Tongue (tissue), 2 donors: ENCODE measurements around the gene ELAVL1. TPM values are rescaled to one million over a fixed set of nuclear protein-coding genes. Genes with fewer than 3 reads are reported as not detected.
A peak's percentile ranks its signal among the peaks of the same experiment; 100 is the strongest.

Experiments used
- DNase-seq: peaks from one replicate; pipeline ENCODE4 v3.0.0-alpha.2; 2015
- total RNA-seq: library from RNA; depleted of rRNA; stranded (reverse); fragments of >200 nt; gene quantifications from one replicate; pipeline ENCODE4 v1.2.3, GENCODE V29; 2014

Gene ELAVL1
- total RNA-seq, 1 donor from 2014 or later: 60.1 TPM

DNA sequence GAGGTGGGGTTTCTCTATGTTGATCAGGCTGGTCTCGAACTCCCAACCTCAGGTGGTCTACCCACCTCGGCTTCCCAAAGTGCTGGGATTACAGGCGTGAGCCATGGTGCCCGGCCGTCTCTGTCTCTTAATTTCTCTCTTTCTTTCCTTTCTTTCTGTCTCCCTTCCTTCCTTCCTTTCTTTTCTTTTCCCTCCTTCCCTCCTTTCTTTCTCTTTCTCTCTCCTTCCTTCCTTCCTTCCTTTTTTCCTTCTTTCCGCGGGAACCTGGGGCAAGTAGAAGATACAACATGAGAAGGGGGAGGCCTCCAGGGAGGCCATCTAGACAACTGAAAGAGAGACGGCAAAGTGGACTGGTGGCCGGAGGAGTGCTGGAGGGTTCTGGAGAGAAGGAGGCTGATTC, 15.2 kb upstream of the ELAVL1 start:
- no peak for DNase-seq

DNA sequence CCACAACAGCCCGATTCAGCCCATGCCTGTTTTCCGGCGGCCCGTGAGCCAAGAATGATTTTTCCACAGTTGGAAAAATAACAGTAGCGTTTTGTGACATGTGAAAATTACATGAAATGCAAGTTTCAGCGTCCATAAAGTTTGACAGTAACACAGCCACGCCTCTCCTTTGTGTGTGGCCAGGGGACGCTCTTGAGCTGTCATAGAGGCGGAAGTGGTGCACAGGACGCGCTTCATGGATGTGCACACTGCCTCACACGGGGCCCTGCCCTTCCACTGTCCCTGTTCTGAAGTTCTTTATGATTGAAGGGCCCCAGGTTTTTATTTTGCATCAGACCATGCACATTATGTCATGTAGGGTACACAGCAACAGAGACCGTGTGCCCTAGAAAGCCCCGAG, 12.4 kb upstream of the ELAVL1 start:
- DNase-seq: no peak

DNA sequence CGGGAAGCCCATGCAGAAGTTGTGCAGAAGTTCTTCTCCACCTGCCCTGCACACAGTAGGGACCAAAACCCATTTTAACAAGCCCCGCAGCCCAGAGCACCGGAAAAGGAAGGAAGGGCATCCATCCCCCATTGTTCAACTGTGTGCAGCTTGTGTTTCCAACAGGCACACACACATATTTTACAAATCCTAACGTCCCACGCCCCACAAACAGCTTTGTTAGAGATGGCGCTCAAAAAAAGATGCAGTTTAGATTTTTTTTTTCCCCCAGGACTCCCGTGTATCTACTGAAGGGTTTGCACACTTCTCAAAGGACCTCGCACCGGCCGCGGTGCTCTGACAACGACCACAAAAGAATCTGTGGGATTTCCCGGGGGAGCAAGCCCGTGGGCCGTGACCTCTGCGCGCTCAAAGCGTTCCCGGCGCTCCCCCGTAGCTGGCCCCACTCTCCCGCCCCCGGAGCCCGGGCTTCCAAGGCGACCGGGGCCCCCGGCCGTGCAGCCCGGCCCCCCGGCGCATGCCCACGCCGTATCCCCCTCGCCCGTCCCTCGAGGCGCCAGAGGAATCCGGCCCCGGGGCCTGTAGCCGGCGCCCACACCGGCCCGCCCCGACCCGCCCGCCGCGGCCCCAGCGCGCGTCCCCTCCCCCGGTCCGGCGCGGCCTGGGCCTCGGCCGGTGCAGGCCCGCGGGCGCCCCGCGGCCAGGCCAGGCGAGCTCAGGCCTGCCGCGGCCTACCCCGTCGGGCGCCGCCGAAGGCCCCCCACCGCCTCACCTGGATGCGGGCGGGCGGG, 523 bp downstream of the ELAVL1 start:
- DNase-seq: peak; percentile 22

DNA sequence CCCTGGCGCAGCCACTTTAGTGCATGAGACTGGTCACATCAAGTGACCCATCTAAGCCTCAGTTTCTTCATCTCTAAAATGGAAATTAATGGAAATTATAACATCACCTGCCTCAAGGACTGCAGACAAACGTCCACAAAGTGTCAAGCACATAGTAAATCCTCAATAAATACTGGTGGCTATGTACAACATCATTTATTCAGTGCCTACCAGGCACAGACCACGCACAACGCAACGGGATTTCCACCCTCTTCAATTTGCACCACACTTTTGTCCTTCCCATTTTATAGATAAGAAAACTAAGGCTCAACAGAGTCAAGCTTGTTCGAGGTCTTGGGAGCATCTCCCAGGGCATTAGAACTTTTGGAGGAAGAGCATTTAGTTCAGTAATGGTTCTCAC, 1.4 kb downstream of the ELAVL1 start:
- DNase-seq: no peak

DNA sequence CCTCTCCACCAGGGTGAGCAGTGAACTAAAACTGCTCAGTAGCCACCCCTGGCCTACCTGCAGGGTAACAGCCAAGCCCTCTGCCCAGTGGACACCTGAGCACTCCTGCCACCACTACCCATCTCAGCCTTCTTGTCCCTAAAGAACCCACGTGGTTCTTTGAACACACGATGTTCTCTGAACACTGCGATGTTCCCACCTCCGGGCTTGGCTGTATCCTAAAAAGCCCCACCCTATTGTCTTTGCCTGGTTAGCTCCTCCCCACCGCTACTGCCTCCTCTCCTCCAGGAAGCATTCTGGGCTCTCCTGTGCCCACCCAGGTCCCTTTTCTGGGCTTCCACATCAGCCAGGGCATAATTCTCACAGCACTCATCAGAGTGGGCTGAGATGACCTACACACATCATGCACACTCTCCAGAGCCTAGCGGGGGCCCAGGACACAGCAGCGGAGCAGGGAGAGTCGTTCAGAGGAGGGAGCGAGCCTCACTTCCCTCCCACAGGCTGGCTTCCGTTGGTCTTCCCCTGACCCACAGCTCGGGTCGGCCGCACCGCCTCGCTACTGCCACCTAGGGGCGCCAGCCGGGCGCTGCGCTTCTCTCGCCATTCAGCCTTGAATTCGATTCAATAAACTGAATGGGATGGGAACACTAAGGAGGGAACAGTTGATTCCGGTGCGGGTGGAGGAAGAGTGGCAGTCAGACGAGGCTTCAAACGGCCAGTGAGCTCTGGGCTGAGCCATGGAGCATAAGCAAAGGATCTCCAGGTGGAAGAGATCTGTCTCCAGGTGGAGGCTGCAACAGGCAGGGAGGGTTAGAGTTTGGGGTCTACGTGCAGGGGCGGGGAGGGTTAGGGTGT, 3.2 kb downstream of the ELAVL1 start:
- DNase-seq: peak; percentile 81

DNA sequence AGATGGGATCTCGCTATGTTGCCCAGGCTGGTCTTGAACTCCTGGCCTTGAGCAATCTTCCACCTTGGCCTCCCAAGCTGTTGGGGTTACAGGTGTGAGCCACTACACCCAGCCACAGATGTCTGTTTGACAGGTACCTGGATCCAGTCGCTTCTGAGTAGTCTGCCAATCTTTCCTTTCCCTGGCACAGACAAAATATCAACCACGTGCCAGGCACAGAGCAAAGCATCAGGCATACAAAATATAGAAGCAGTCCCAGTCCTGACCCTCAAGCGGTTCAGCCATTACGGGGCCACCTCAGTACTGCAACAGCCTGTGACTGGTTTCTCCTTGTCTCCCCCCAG, 3.8 kb downstream of the ELAVL1 start:
- no peak for DNase-seq

DNA sequence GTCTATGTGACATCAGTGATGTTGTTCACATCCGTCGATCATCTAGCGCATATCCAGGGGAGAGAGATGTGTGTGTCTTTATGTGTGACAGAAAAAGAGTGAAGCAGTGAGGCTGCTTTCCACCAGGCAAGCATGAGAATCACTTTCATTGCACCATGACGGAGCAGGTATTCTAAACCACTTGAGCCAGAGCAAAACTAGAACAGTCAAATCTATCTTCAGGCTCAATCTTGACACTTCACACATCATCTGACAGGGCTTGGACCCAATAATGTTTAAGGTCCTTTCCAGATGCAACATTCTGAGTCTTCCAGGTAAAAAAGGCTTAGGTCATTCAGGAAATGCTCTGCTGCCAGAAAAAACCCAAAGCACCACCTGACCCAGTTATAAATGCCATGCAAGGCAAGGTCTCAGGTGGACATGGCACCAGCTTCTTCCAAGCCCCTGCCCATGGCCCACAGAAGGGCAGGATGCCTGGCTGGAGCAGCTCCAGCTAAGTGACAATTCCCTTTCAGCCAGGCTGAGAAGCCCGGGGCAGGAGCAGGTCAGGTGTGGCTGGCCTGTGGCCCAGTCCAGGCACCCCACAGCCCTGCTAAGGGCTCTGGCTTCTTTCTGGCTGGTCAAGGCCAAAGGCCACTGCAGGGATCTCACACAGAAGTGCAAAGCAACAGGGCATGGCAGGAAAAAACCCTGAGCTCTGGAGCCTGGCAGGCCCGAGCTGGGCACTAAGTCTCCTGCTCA, 5.0 kb downstream of the ELAVL1 start:
- no peak for DNase-seq

DNA sequence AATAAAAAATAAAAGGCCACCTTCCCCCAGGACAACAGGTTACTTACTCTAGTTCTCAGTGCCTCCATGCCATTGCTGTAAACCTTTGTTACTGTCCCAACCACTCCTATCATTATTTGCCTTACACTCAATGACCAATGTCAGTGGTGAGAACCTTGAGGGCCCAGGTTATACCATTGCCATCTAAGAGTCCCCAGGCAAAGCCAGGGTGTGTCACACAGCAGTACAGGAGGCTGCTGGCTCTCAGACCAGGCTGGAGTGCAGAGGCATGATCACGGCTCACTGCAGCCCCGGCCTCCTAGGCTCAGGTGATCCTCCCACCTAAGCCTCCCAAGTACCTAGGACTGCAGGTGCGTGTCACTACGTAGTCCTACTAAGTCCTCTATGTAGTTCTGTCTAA, 6.1 kb downstream of the ELAVL1 start:
- DNase-seq: no peak

DNA sequence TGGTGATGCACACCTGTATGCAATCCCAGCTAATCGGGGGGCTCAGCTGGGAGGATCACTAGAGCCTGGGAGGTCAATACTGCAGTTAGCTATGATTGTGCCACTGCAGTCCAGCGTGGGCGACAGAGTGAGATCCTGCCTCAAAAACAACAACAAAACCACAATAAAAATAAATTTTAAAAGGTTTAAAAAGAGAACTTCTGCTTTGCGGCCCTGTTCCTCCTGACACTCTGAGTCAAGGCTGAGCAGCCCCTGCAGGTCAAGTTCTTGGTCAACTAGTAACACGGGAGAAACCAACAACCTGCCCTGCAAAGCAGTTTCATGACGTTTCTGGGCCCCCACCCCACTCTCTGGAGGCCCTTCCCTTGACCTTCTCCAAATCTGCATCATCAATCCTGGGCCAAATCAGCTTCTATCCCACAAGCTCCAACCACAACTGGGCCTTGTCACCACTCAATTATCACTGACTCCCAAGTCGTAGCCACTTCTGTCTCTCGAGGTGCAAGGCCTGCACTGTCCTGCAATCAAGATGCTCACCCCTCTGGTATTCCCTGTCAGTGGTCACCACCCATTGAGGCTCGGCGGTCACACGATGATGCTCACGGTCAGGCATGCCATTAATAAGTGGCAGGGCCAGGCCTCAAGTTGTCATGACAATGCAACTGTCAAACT, 7.5 kb downstream of the ELAVL1 start:
- DNase-seq: no peak

DNA sequence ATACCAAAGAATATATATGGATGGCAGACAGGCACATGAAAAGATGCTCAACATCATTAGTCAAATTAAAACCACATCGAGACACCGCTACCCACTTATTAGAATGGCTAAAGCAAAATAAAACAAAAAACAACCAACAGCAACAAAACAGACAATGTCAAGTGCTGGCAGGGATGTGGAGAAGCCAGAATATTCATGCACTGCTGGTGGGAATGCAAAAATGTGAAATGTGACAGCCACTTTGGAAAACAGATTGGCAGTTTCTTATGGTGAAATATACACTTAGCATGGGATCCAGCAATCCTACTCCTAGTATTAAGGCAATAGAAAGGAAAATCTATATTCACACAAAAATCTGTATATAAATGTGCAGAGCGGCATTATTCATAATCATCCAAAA, 8.6 kb downstream of the ELAVL1 start:
- no peak for DNase-seq

DNA sequence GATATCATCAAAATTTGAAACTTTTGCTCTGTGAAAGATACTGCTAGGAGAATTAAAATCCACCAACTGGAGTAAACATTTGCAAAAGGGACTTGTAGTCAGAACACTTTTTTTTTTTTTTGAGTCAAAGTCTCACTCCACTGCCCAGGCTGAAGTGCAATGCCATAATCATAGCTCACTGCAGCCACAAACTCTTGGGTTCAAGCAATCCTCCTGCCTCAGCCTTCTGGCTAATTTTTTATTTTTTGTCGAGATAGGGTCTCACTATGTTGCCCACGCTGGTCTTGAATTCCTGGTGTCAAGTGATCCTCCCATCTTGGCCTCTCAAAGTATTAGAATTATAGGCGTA, 9.7 kb downstream of the ELAVL1 start:
- no peak for DNase-seq

DNA sequence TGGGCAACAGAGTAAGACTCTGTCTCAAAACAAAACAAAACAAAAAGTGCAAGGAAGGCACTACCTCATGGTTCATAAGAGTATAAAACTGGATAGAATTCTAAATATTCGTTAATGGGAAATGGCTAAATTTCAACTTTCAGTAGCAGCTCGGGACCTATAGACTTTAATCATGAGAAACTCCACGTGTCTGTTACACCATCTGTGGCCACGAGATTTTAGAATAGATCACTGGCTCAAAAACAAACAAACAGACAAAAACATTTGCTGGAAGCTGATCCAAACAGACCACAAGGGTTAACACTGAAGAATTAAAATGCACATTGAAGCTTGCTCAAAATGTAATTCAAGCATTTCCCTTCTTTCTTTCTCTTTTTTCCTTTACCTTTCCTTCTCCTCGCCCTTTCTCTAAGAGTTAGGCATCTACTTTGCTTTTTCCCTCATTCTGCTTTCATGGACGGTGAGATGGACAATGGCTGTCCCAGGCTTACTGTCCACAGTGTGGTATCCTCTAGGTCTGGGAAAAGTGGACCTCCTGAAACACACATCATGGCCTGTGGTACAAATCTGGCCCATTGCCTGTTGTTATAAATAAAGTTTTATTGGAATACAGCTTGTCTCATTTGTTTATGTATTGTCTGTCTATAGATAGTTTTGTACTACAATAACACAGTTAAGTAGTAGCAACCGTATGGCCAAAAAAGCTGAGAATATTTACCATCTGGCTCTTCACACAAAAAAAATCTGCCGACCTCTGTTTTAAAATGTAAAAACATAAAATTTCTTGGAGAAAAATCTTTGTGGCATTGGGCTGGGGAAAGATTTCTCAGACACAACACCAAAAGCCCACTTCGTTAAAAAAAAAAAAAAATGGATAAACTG, 10.3 kb downstream of the ELAVL1 start:
- DNase-seq: no peak

DNA sequence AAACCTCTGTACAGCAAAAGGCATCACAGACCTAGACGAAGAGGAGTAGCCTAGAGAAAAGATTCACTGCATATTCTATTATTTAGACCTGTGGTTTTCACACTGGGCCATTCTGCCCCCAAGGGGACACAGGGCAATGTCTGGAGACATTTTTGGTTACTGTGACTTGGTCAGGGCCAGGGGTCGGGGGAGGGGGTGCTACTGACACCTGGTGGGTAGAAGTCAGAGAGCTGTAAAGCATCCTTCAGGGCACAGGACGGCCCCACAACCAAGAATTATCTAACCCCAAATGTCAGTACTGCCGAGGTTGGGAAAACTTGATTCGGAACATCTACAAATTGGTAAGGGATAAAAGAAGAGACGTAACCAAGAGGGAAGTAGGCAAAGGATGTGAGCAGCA, 11.3 kb downstream of the ELAVL1 start:
- no peak for DNase-seq

DNA sequence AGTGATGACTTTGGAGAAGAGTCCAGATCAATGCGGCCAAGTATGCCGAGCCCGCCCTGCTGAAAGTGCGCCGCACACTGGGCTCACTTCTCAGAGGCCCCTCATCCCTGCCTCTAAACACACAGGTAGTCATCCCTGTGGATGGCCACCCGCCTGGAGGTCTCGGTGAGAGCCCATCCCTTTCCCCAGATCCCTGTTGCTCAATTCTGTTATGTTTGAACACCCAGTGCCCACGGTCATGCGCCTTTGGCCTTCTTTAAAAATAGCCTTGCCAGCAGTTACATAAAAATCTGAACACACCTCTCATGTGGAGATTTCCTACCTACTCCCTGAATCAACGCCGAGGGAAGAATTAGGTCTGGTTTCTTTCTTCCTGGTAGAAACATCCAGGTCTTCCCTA, 11.9 kb downstream of the ELAVL1 start:
- no peak for DNase-seq

DNA sequence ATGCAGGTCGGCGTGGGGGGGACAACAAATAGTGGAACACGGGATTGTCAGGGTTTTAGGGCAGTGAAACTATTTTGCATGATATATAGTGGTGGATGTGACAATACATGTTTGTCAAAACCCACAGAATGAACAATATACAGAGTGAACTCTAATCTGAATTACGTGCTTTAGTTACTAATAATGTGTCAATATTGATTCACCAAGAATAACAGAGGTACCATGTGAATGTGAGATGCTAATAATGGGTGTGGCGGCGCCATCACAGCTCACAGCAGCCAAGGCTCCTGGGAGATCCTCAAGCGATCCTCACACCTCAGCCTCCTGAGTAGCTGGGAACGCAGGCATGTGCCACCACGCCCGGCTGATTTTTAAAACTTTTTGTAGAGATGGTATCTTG, 12.9 kb downstream of the ELAVL1 start:
- DNase-seq: no peak

DNA sequence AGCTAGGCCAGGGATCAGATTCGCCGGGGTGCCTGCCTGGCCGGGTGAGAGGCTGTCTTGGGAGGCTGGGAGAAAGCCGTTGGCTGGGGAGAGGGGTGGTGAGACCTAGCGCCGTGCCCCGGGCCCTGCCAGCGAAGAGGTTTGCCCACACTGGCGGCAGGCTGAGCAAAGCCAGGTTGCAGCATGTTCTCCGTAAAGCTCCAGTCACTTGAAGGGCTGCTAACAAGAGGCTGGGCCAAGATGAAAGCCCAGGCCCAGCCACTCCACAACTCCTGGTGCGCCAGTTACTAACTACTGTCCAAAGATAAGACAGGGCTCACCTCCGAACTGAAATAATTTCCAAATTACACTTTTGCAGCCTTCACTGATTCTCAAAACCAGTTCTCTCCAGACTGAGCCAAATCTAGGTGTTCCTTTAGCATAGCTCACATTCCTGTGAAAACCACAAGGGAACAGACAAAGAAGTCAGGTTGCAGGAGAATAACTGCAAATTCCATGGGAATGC, 16.3 kb downstream of the ELAVL1 start:
- DNase-seq: no peak

DNA sequence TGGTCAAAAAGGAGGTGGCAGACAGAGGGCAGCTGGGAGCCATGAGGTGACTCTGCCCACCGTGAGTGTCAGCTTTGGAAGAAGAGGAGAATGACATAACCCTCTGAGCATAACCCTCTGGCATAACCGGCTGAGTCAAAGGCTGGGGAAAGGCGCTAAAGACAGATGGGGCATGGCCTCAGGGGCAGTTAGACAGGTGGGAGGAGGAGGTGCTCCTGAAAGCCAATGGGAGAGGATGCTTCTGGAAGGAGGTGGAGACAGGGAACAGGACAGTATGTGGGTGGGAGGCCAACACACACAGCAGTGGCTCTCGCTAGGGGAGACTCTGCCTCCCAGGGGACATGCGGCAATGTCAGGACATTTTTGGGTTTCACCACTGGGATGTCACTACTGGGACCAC, 17.1 kb downstream of the ELAVL1 start:
- no peak for DNase-seq

DNA sequence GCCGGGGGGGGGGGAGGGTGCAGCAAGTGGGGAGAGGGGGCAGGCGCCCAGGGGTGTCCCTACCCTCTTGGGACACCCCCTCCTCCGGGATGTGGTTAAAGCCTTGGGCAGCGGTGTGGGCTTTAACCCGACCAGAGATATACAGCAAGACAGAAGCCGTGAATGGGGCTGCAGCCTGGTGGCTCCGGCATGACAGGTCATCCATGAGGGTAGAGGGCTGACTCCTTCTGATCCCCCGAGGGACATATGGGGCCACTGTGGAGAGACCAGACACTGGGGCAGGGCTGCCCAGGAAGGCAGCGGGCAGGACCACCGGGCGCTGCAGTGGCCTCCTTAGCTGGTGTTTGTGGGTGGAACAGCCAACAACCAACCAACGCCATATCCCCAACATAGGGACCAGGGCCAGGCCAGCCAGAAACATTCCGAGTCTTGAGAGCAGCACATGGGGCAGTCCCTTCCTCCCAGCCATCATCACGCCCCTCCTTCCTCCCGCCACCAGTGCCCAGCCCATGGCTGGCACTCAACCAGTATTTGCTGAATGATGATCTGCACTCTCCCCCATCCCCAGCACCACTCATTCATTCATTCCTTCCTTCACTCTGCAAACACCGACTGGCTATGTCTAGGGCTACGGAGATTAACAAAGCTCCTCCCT, 18.2 kb downstream of the ELAVL1 start:
- DNase-seq: no peak

DNA sequence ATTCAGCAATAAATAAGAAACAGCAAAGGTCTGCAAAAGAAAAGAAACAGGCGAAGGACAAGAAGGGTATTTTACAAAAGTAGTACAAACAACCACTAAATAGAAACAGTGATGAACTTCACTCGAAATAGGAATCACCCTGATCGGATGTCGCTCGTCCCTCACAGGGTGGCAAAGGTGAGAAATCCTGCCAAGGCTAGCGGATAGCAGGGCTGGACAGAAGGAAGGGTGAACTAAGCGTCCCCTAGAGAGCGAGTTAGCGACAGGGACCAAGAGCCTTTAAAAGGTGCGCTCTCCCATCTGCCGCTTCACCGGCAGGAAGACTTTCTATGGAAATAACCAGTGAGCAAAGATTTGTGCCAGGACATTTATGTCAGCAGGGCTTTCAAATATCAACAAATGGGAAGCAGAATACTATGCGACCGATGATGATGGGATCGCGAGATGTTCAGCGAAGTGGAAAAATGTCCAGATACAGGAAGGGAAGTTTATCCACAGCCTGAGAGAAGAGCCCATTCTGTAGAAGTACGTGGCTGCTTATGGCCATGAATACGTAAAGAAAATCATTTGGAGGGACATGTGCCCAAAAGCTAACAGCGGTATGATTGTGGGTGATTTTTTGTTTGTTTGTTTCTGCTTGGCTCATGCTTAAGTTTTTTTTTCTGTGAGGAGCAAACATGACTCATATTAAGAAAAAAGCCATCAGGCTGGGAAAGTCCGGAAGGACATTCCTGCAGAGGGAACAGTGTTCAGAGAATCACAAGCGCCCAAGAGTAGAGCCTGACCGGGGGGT, 18.9 kb downstream of the ELAVL1 start:
- DNase-seq: no peak

DNA sequence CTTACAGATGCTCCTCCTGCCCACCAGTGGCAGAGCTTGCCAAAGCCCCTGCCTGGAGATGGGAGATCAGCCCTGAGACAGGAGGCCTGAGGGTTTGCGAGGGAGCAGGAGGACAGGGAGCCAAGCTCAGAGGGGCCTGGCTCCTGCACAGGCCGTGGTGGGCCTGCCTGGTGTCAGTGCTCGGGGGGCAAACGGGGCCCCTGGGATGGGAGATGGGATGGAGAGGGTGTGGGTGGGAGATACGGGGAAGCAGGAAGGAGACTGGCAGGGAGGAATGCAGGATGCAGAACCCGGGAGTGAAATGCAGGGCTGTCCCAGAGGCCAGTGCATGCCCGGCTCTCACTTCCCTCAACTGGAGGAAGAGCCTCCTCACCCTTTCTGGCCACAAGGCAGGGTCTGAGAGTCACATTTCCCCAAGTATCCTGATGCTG, 19.9 kb downstream of the ELAVL1 start:
- no peak for DNase-seq
